HCT116 (cell line): Measurements from ENCODE around the gene SETD9. TPM values are rescaled to one million over a fixed set of nuclear protein-coding genes. Genes with fewer than 3 reads are reported as not detected.

Experiments
- ATAC-seq: fragments of 200-7000 bp; cut with Tn5 transposase; 2 replicates; pipeline ENCODE4 v1.9.1; 2020; ENCODE audit warnings: mild to moderate bottlenecking, moderate library complexity
- BruUV-seq: library from RNA; stranded (reverse); fragments of 400-500 nt; replicated peaks from 2 replicates; lab custom pipeline; 2021; lab: Mats Ljungman, UMichigan
- CTCF ChIA-PET: fragments of 300-600 bp; sonication (Branson Sonifier 250); formaldehyde crosslinking; loops from one replicate; lab custom pipeline; 2021; ENCODE audit warnings: antibody characterized with exemption; lab: Charles Lee
- POLR2A ChIA-PET: fragments of 300-600, 350-600 bp; sonication (Branson Sonifier 250); formaldehyde crosslinking; loops from one replicate; lab custom pipeline; 2021; ENCODE audit warnings: antibody characterized with exemption; lab: Charles Lee
- RAD21 ChIA-PET, 2 experiments: fragments of 300-600 bp; sonication (Branson Sonifier 250); formaldehyde crosslinking; loops; one replicate each; lab custom pipeline; 2023; ENCODE audit warnings: low total read pairs in 2 of 2; ENCODE audit not compliant: uncharacterized antibody in 2 of 2, unreplicated experiment in 2 of 2, low non-redundant PET in 1 of 2; lab: Charles Lee
- DNase-seq: peaks from one replicate; pipeline ENCODE4 v3.0.0-alpha.2; 2010; ENCODE audit warnings: low read depth, low spot score
- H2AFZ ChIP-seq: fragments of 200-600 bp; shearing (Covaris generic), sonication (generic); 2 replicates; pipeline ENCODE4 v1.6.1; 2017; ENCODE audit warnings: low read depth, mixed run types, mixed read lengths, antibody characterized with exemption, low read length; ENCODE audit not compliant: poor library complexity, severe bottlenecking
- H3K27ac ChIP-seq: 2 replicates; pipeline ENCODE4 v1.5.1; 2012; ENCODE audit warnings: low read depth, low read length
- H3K27me3 ChIP-seq: fragments of 200-600 bp; sonication (generic); 2 replicates; pipeline ENCODE4 v1.6.1; 2016; ENCODE audit warnings: mixed run types, low read length, mixed read lengths; ENCODE audit not compliant: insufficient read depth
- H3K36me3 ChIP-seq, 2 experiments: fragments of 200-500 bp in 1 of 2; fragments of 200-600 bp in 1 of 2; sonication (Bioruptor generic) in 1 of 2; sonication (generic) in 1 of 2; 2 replicates each; pipeline versions ENCODE4 v1.5.1 to v1.6.1; 2014 to 2016; ENCODE audit warnings: low read length in 2 of 2, inconsistent platforms in 1 of 2, mixed read lengths in 1 of 2, mixed run types in 1 of 2; ENCODE audit not compliant: insufficient read depth in 2 of 2, control insufficient read depth in 1 of 2
- H3K4me1 ChIP-seq, 2 experiments: fragments of 200-600 bp in 1 of 2; sonication (generic) in 1 of 2; 2 replicates each; pipeline versions ENCODE4 v1.5.1 to v1.6.1; 2012 to 2017; ENCODE audit warnings: low read length in 2 of 2, inconsistent platforms in 1 of 2, mild to moderate bottlenecking in 1 of 2, mixed read lengths in 1 of 2, mixed run types in 1 of 2, moderate library complexity in 1 of 2; ENCODE audit not compliant: insufficient read depth in 2 of 2, control insufficient read depth in 1 of 2
- H3K4me2 ChIP-seq: fragments of 200-600 bp; sonication (generic); 2 replicates; pipeline ENCODE4 v1.6.1; 2017; ENCODE audit warnings: mixed run types, low read length, mixed read lengths
- H3K4me3 ChIP-seq, 2 experiments: fragments of 200-600 bp in 1 of 2; sonication (generic) in 1 of 2; replicated peaks in 1 of 2; 2 replicates each; pipeline ENCODE4 v1.5.1; 2011 to 2016; ENCODE audit warnings: low read length in 2 of 2, control low read depth in 1 of 2, low read depth in 1 of 2, mild to moderate bottlenecking in 1 of 2, mixed read lengths in 1 of 2, mixed run types in 1 of 2
- H3K79me2 ChIP-seq: fragments of 200-600 bp; sonication (generic); 2 replicates; pipeline ENCODE4 v1.6.1; 2017; ENCODE audit warnings: mild to moderate bottlenecking, mixed run types, low read length, moderate library complexity, mixed read lengths; ENCODE audit not compliant: insufficient read depth
- H3K9ac ChIP-seq: fragments of 200-600 bp; sonication (generic); 2 replicates; pipeline ENCODE4 v1.6.1; 2016; ENCODE audit warnings: low read length, mixed read lengths
- H3K9me2 ChIP-seq: fragments of 200-600 bp; sonication (generic), shearing (Covaris generic); 2 replicates; pipeline ENCODE4 v1.6.1; 2017; ENCODE audit warnings: mixed run types, mild to moderate bottlenecking, moderate library complexity; ENCODE audit not compliant: insufficient read depth
- H3K9me3 ChIP-seq, 2 experiments: fragments of 200-500 bp in 1 of 2; fragments of 200-600 bp in 1 of 2; sonication (Bioruptor generic) in 1 of 2; sonication (generic) in 1 of 2; 2 replicates each; pipeline ENCODE4 v1.6.1; 2014 to 2017; ENCODE audit warnings: low read length in 2 of 2, mixed read lengths in 2 of 2, inconsistent platforms in 1 of 2, low read depth in 1 of 2, mild to moderate bottlenecking in 1 of 2, mixed run types in 1 of 2, moderate library complexity in 1 of 2; ENCODE audit not compliant: control insufficient read depth in 1 of 2, insufficient read depth in 1 of 2
- H4K20me1 ChIP-seq: fragments of 200-600 bp; sonication (generic), shearing (Covaris generic); 2 replicates; pipeline ENCODE4 v1.6.1; 2017; ENCODE audit warnings: mixed run types, mild to moderate bottlenecking, moderate library complexity; ENCODE audit not compliant: insufficient read depth
- CEBPB ChIP-seq: IDR thresholded peaks from 2 replicates; pipeline ENCODE4 v1.6.1; 2012; ENCODE audit warnings: low read depth
- POLR2A ChIP-seq: IDR thresholded peaks from 2 replicates; pipeline ENCODE4 v1.7.0; 2011; ENCODE audit warnings: borderline replicate concordance; ENCODE audit not compliant: insufficient read depth, insufficient read length; ENCODE audit errors: extremely low read depth
- SRF ChIP-seq: IDR thresholded peaks from 2 replicates; pipeline ENCODE4 v1.6.1; 2012; ENCODE audit warnings: low read depth
- intact Hi-C: fragments of 100-400 bp; cut with micrococcal nuclease; formaldehyde crosslinking; loops from 2 replicates; pipeline ENCODE4 v1.10.0; 2022
- total RNA-seq: library from RNA; stranded (reverse); gene quantifications from one replicate; pipeline ENCODE4 v1.2.1, GENCODE V29; 2021; ENCODE audit not compliant: unreplicated experiment
- TF ChIP-seq, protein P1 (sequence below): IDR thresholded peaks from 2 replicates; pipeline ENCODE4 v1.6.1; 2012; ENCODE audit warnings: low read depth
- TF ChIP-seq, protein P2 (sequence below): IDR thresholded peaks from 2 replicates; pipeline ENCODE4 v1.6.1; 2012

SETD9 gene
- total RNA-seq, 1 experiment from 2014 or later, result 10.9 TPM

DNA sequence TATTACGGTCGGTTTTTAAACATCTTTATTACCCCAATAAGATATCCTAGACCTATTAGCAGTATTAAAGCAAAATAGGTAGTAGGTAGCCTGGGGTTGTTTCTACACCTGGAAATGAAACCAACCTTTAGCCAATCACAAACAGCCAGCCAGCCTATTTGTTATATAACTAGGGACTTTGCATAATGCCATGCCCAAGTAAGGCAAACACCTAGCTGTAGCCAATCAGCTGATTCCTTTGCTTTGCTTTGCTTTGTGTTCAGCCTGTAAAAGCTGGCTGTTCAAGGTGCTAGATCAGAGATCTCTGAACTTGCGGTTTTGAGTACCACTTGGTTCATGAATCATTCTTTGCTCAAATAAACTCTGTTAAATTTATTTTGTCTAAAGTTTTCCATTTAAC lies 46.5 kb upstream of the SETD9 start:
- TF ChIP-seq SRF (no peak), POLR2A (no peak)
- TF ChIP-seq, protein P1, sequence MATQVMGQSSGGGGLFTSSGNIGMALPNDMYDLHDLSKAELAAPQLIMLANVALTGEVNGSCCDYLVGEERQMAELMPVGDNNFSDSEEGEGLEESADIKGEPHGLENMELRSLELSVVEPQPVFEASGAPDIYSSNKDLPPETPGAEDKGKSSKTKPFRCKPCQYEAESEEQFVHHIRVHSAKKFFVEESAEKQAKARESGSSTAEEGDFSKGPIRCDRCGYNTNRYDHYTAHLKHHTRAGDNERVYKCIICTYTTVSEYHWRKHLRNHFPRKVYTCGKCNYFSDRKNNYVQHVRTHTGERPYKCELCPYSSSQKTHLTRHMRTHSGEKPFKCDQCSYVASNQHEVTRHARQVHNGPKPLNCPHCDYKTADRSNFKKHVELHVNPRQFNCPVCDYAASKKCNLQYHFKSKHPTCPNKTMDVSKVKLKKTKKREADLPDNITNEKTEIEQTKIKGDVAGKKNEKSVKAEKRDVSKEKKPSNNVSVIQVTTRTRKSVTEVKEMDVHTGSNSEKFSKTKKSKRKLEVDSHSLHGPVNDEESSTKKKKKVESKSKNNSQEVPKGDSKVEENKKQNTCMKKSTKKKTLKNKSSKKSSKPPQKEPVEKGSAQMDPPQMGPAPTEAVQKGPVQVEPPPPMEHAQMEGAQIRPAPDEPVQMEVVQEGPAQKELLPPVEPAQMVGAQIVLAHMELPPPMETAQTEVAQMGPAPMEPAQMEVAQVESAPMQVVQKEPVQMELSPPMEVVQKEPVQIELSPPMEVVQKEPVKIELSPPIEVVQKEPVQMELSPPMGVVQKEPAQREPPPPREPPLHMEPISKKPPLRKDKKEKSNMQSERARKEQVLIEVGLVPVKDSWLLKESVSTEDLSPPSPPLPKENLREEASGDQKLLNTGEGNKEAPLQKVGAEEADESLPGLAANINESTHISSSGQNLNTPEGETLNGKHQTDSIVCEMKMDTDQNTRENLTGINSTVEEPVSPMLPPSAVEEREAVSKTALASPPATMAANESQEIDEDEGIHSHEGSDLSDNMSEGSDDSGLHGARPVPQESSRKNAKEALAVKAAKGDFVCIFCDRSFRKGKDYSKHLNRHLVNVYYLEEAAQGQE, result no peak
- no peak overlapping the region for H3K27ac ChIP-seq
- no peak for DNase-seq
- CTCF ChIA-PET, result no interaction called here
- H4K20me1 ChIP-seq, result no peaks in the 10 kb centered on the region; the same call in 1 of the 2 replicates
- intact Hi-C loops, result no loop called here
- no peak overlapping the region for H2AFZ ChIP-seq
- H3K27me3 ChIP-seq, result no peaks in the 10 kb centered on the region
- H3K9ac ChIP-seq, result no peak overlapping the region
- no peak overlapping the region for H3K4me3 ChIP-seq
- RAD21 ChIA-PET, result no interaction called here
- ATAC-seq, result no peak
- H3K79me2 ChIP-seq, result no peaks in the 10 kb centered on the region
- H3K9me3 ChIP-seq, result no peaks in the 10 kb centered on the region
- BruUV-seq, result no TSS peak
- 0 out of 4 replicates have a peak, but pooled peaks cover 0 to 4% of the 10 kb centered on the region in 2 experiments for H3K36me3 ChIP-seq
- H3K4me2 ChIP-seq, result no peak overlapping the region
- H3K9me2 ChIP-seq, result no peaks in the 10 kb centered on the region
- no peaks in the 10 kb centered on the region for H3K4me1 ChIP-seq
- POLR2A ChIA-PET, result no interaction called here

DNA sequence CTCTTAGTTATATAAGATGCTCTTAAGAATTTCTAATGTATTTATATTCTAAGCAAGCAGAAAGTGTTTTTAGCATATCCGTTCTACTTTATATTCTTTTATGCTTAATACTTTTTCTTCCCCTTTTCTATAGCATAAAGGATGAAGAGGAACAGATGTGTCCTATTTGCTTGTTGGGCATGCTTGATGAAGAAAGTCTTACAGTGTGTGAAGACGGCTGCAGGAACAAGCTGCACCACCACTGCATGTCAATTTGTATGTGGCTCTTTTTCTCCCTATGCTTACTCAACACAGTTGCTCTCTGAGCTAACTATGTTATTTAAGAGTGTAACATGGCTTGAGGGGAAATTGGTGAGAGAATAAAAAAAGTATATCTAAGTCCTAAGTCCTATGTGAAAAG lies 37.6 kb upstream of the SETD9 start:
- no peaks in the 10 kb centered on the region for H3K79me2 ChIP-seq
- POLR2A ChIA-PET, result no interaction called here
- H3K9me2 ChIP-seq, result no peaks in the 10 kb centered on the region
- peaks cover 8 to 12% of the 10 kb centered on the region in 2 experiments; a peak in 2 of 4 replicates for H3K36me3 ChIP-seq
- H3K27ac ChIP-seq, result no peak overlapping the region
- no peaks in the 10 kb centered on the region for H3K4me1 ChIP-seq
- no peaks in the 10 kb centered on the region for H4K20me1 ChIP-seq
- no peak overlapping the region for H3K4me3 ChIP-seq
- no peaks in the 10 kb centered on the region for H3K27me3 ChIP-seq
- intact Hi-C loops, result no loop called here
- no TSS peak for BruUV-seq
- ATAC-seq (no peak), DNase-seq (no peak)
- H3K4me2 ChIP-seq, result no peak overlapping the region
- no peaks in the 10 kb centered on the region for H3K9me3 ChIP-seq
- H3K9ac ChIP-seq, result no peak overlapping the region
- no peak overlapping the region for H2AFZ ChIP-seq
- CTCF ChIA-PET, result no interaction called here
- RAD21 ChIA-PET, result no interaction called here
- TF ChIP-seq, protein P2, sequence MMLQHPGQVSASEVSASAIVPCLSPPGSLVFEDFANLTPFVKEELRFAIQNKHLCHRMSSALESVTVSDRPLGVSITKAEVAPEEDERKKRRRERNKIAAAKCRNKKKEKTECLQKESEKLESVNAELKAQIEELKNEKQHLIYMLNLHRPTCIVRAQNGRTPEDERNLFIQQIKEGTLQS, result no peak
- no peak for TF ChIP-seq CEBPB
